SK-N-SH (cell line): ENCODE data around the gene RBM24. TPM values are rescaled to one million over a fixed set of nuclear protein-coding genes. Genes with fewer than 3 reads are reported as not detected.
A peak's percentile ranks its signal among the peaks of the same experiment; 100 is the strongest.

Source experiments
- CTCF ChIA-PET: fragments of 300-600, 350-600 bp; formaldehyde crosslinking; extraction: SDS; loops from one replicate; lab custom pipeline; 2021; lab: Yijun Ruan, JAX
- POLR2A ChIA-PET: fragments of 350-600 bp; sonication (Branson Sonifier 250); formaldehyde crosslinking; extraction: SDS; loops from one replicate; lab custom pipeline; 2020; ENCODE audit warnings: antibody characterized with exemption, inconsistent platforms; lab: Yijun Ruan, JAX
- DNase-seq: peaks from one replicate; pipeline ENCODE4 v3.0.0; 2012
- H2AFZ ChIP-seq: fragments of 200-600 bp; sonication (generic); 2 replicates; pipeline ENCODE4 v1.8.1; 2016; ENCODE audit warnings: antibody characterized with exemption, mild to moderate bottlenecking, low read depth
- H3F3A ChIP-seq: fragments of 200-600 bp; sonication (generic); replicated peaks from 2 replicates; pipeline ENCODE3; 2016; ENCODE audit warnings: antibody characterized with exemption, mild to moderate bottlenecking; ENCODE audit not compliant: insufficient read depth
- H3K27ac ChIP-seq, 2 experiments: fragments of 200-500 bp in 1 of 2; fragments of 200-600 bp in 1 of 2; sonication (Bioruptor generic) in 1 of 2; sonication (generic), shearing (Covaris generic) in 1 of 2; 2 replicates each; pipeline versions ENCODE4 v1.5.1 to v1.6.1; 2014 to 2016; ENCODE audit warnings: low read depth in 2 of 2, inconsistent platforms in 1 of 2, low read length in 1 of 2, mild to moderate bottlenecking in 1 of 2, mixed read lengths in 1 of 2
- H3K27me3 ChIP-seq: fragments of 200-600 bp; sonication (generic), shearing (Covaris generic); 2 replicates; pipeline ENCODE4 v1.6.1; 2016; ENCODE audit warnings: mixed run types; ENCODE audit not compliant: insufficient read depth
- H3K36me3 ChIP-seq, 2 experiments: fragments of 200-500 bp in 1 of 2; fragments of 200-600 bp in 1 of 2; sonication (Bioruptor generic) in 1 of 2; sonication (generic) in 1 of 2; replicated peaks in 1 of 2; 2 replicates each; pipeline versions ENCODE3 to v1.5.1; 2014 to 2016; ENCODE audit warnings: low read length in 1 of 2, mild to moderate bottlenecking in 1 of 2; ENCODE audit not compliant: insufficient read depth in 2 of 2, control insufficient read depth in 1 of 2
- H3K4me1 ChIP-seq, 2 experiments: fragments of 200-500 bp in 1 of 2; fragments of 200-600 bp in 1 of 2; sonication (Bioruptor generic) in 1 of 2; sonication (generic), shearing (Covaris generic) in 1 of 2; 2 replicates each; pipeline versions ENCODE4 v1.5.1 to v1.6.1; 2014 to 2016; ENCODE audit warnings: low read depth in 1 of 2, low read length in 1 of 2, mixed run types in 1 of 2; ENCODE audit not compliant: insufficient read depth in 2 of 2, control insufficient read depth in 1 of 2
- H3K4me2 ChIP-seq: fragments of 200-600 bp; sonication (generic), shearing (Covaris generic); 2 replicates; pipeline ENCODE4 v1.6.1; 2017; ENCODE audit warnings: mixed run types
- H3K4me3 ChIP-seq, 2 experiments: fragments of 200-500 bp in 1 of 2; fragments of 200-600 bp in 1 of 2; sonication (Bioruptor generic) in 1 of 2; sonication (generic), shearing (Covaris generic) in 1 of 2; 2 replicates each; pipeline versions ENCODE4 v1.5.1 to v1.8.1; 2014 to 2016; ENCODE audit warnings: low read depth in 2 of 2, inconsistent platforms in 1 of 2, low read length in 1 of 2, mild to moderate bottlenecking in 1 of 2, mixed read lengths in 1 of 2, moderate library complexity in 1 of 2
- H3K79me2 ChIP-seq: fragments of 200-600 bp; sonication (generic); 2 replicates; pipeline ENCODE4 v1.8.1; 2017; ENCODE audit warnings: mild to moderate bottlenecking; ENCODE audit not compliant: insufficient read depth
- H3K9ac ChIP-seq: fragments of 200-600 bp; sonication (generic); 2 replicates; pipeline ENCODE4 v1.6.1; 2017; ENCODE audit warnings: mixed run types
- H3K9me2 ChIP-seq: fragments of 200-600 bp; sonication (generic); 2 replicates; pipeline ENCODE4 v1.6.1; 2017; ENCODE audit warnings: mixed run types
- H3K9me3 ChIP-seq: fragments of 200-600 bp; sonication (generic); 2 replicates; pipeline ENCODE4 v1.6.1; 2017; ENCODE audit warnings: mixed run types, mild to moderate bottlenecking, moderate library complexity
- H4K20me1 ChIP-seq: fragments of 200-600 bp; sonication (generic); 2 replicates; pipeline ENCODE4 v1.6.1; 2017; ENCODE audit warnings: mild to moderate bottlenecking, mixed run types; ENCODE audit not compliant: insufficient read depth
- ELF1 ChIP-seq: IDR thresholded peaks from 2 replicates; pipeline ENCODE4 v1.4.0; 2012
- FOSL2 ChIP-seq: IDR thresholded peaks from 2 replicates; pipeline ENCODE4 v1.4.0; 2012; ENCODE audit warnings: low read depth, mild to moderate bottlenecking, moderate library complexity, borderline replicate concordance
- GABPA ChIP-seq: IDR thresholded peaks from 2 replicates; pipeline ENCODE4 v1.4.0; 2012; ENCODE audit warnings: low read depth, mild to moderate bottlenecking
- GATA2 ChIP-seq: sonication (generic); formaldehyde crosslinking; IDR thresholded peaks from 2 replicates; pipeline ENCODE4 v1.5.0; 2020; ENCODE audit warnings: mild to moderate bottlenecking, missing genetic modification reagents
- JUND ChIP-seq: IDR thresholded peaks from 2 replicates; pipeline ENCODE4 v1.4.0; 2012
- MXI1 ChIP-seq: IDR thresholded peaks from 2 replicates; pipeline ENCODE4 v1.6.1; 2012; ENCODE audit warnings: mild to moderate bottlenecking, low read depth, low read length, improper control_type of control experiment
- NFIC ChIP-seq: IDR thresholded peaks from 2 replicates; pipeline ENCODE4 v1.4.0; 2012; ENCODE audit warnings: borderline replicate concordance
- RXRA ChIP-seq: IDR thresholded peaks from 2 replicates; pipeline ENCODE4 v1.4.0; 2012; ENCODE audit warnings: low read depth, mild to moderate bottlenecking, borderline replicate concordance
- SIN3A ChIP-seq: IDR thresholded peaks from 2 replicates; pipeline ENCODE4 v1.6.1; 2012; ENCODE audit warnings: low read depth, mild to moderate bottlenecking, low read length, moderate library complexity, borderline replicate concordance
- SMC3 ChIP-seq: IDR thresholded peaks from 2 replicates; pipeline ENCODE4 v1.6.1; 2012; ENCODE audit warnings: low read depth, low read length, improper control_type of control experiment
- TCF12 ChIP-seq: IDR thresholded peaks from 2 replicates; pipeline ENCODE4 v1.4.0; 2012
- TEAD4 ChIP-seq: IDR thresholded peaks from 2 replicates; pipeline ENCODE4 v1.4.0; 2012; ENCODE audit warnings: mild to moderate bottlenecking, borderline replicate concordance; ENCODE audit not compliant: insufficient read depth
- USF2 ChIP-seq: fragments of 150-350 bp; IDR thresholded peaks from 2 replicates; pipeline ENCODE4 v1.6.1; 2017; ENCODE audit warnings: antibody characterized with exemption, low read length, low read depth, borderline replicate concordance
- ZBTB33 ChIP-seq: IDR thresholded peaks from 2 replicates; pipeline ENCODE4 v1.4.0; 2012; ENCODE audit warnings: low read depth, borderline replicate concordance
- WGBS: methylation state at CpG from one replicate; pipeline ENCODE4 v1.1.6; 2017; ENCODE audit warnings: low lambda C conversion rate; 5-methylcytosine and 5-hydroxymethylcytosine counted together
- polyA plus RNA-seq, 3 experiments: library from polyadenylated mRNA; depleted of rRNA; stranded (reverse); fragments of >200 nt; gene quantifications; 2 replicates each; pipeline ENCODE4 v1.2.3, GENCODE V29; 2012

The RBM24 gene
- polyA plus RNA-seq, 1 of the 3 experiments (the other 2 are of a cell fraction), result 0.20 TPM

DNA sequence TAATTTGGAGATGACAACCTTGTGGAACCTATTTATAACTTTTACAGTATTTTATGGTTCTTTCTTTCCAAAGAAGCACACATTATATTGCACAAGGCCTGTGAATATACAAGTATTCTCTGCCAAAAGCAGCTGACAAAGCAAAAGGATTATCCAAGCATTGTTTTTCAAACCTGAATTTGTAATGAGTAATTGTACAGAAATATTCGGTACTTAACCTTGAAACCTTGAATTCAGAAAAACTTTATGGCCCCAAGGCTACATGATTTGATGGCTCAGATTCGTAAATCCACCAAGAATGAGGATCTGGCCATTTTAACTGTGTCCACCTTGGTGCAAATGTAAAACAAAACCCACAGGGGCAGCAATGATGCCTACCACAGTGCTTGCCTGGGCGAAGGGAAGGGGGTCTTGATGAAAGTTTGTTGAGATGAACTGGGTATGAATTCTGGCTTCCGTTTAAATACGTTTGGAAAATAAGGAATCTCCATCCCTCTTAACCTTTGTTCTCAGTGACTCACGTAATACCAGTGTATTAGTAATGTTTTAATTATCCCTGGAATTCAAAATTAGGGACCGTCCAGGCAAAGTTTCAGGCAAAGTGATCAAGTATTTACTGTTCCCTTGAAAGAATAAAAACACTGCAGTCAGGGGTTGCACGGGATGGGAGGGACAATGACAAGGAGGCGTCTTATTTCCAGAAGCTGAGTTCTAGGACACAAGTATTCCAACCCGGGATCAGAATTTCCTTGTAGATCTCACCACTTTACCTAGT lies 2.7 kb upstream of the RBM24 start:
- no peak for TF ChIP-seq RXRA
- no peak for TF ChIP-seq SIN3A
- TF ChIP-seq USF2, result no peak
- TF ChIP-seq TCF12, result no peak
- TF ChIP-seq JUND, result 0 out of 2 replicates have a peak, but pooled peaks have one; percentile 26
- TF ChIP-seq GABPA, result no peak
- peak; percentile 32; the same call in 1 of the 2 replicates for TF ChIP-seq FOSL2
- TF ChIP-seq TEAD4, result 0 out of 2 replicates have a peak, but pooled peaks have one; percentile 30
- no peak for TF ChIP-seq NFIC
- TF ChIP-seq ELF1, result no peak
- no peak for TF ChIP-seq SMC3
- no peak for TF ChIP-seq GATA2 (CRISPR knock-in tag)
- TF ChIP-seq MXI1, result no peak
- Histone ChIP-seq H3K9ac (peak overlapping the region; percentile 16; the same call in 1 of the 2 replicates), H3K9me2 (no peaks in the 10 kb centered on the region), H3K4me3 (no peak overlapping the region), H3K9me3 (no peaks in the 10 kb centered on the region), H3K27me3 (no peaks in the 10 kb centered on the region), H3K36me3 (no peaks in the 10 kb centered on the region), H2AFZ (peak overlapping the region; percentile 80), H3K4me1 (peaks cover 6 to 10% of the 10 kb centered on the region in 2 experiments; a peak in 2 of 4 replicates), H3K27ac (peak overlapping the region in 1 of 2 experiments; percentile 41; a peak in 2 of 4 replicates), H3K79me2 (no peaks in the 10 kb centered on the region), H3K4me2 (no peak overlapping the region), H4K20me1 (no peaks in the 10 kb centered on the region), H3F3A (peaks cover 6% of the 10 kb centered on the region)
- CTCF ChIA-PET, result no interaction called here
- POLR2A ChIA-PET, result no interaction called here
- no peak for DNase-seq
- WGBS, result 45% methylated on average over 10 of the region's 10 CpGs

- WGBS, result 85% methylated on average over 11 of the region's 11 CpGs
- H3K79me2 ChIP-seq, result no peaks in the 10 kb centered on the region
- TF ChIP-seq NFIC (no peak), ZBTB33 (no peak), RXRA (no peak), GATA2 (CRISPR knock-in tag) (no peak)
- peaks cover 6% of the 10 kb centered on the region for H3F3A ChIP-seq
- H3K9me3 ChIP-seq, result no peaks in the 10 kb centered on the region
- H3K4me1 ChIP-seq, result peaks cover 6 to 10% of the 10 kb centered on the region in 2 experiments; a peak in 2 of 4 replicates
- H4K20me1 ChIP-seq, result no peaks in the 10 kb centered on the region
- no peaks in the 10 kb centered on the region for H3K9me2 ChIP-seq
- ChIA-PET POLR2A (no interaction called here), CTCF (interaction anchor here (0.6 to 1.6 kb wide), 4 partner anchors 16 to 304 kb away, joined by 3 to 6 read pairs (median 3); no protein-coding TSS in a partner anchor)
- no peaks in the 10 kb centered on the region for H3K27me3 ChIP-seq
- H3K27ac ChIP-seq, result no peak overlapping the region
- no peak overlapping the region for H3K4me2 ChIP-seq
- DNase-seq, result no peak
- H3K36me3 ChIP-seq, result no peaks in the 10 kb centered on the region
- H3K4me3 ChIP-seq, result no peak overlapping the region
- H2AFZ ChIP-seq, result no peak overlapping the region
- no peak overlapping the region for H3K9ac ChIP-seq
Observed at GRCh38 chr6:17280138-17280537, 1.0 kb upstream of the RBM24 start.
